H9 (cell line): ENCODE data around the gene PTPN3. TPM values are rescaled to one million over a fixed set of nuclear protein-coding genes. Genes with fewer than 3 reads are reported as not detected.

ENCODE experiments used
- DNase-seq: peaks from one replicate; pipeline ENCODE4 v3.0.0-alpha.2; 2017
- H2AFZ ChIP-seq: one replicate; pipeline ENCODE4 v1.6.1; 2013; ENCODE audit warnings: mild to moderate bottlenecking, low read length, control low read depth, moderate library complexity
- H2AK5ac ChIP-seq: 2 replicates; pipeline ENCODE4 v1.6.1; 2013; ENCODE audit warnings: low read length, control low read depth, mixed read lengths; ENCODE audit not compliant: insufficient read length
- H2BK120ac ChIP-seq: one replicate; pipeline ENCODE4 v1.6.1; 2013; ENCODE audit warnings: low read depth, mild to moderate bottlenecking, low read length, control low read depth, inconsistent platforms; ENCODE audit not compliant: poor library complexity, severe bottlenecking
- H2BK12ac ChIP-seq: 2 replicates; pipeline ENCODE4 v1.6.1; 2013; ENCODE audit warnings: low read length, control low read depth, mixed read lengths, low read depth; ENCODE audit not compliant: insufficient read length
- H2BK15ac ChIP-seq: 2 replicates; pipeline ENCODE4 v1.6.1; 2013; ENCODE audit warnings: low read depth, low read length, control low read depth
- H2BK20ac ChIP-seq: one replicate; pipeline ENCODE4 v1.6.1; 2013; ENCODE audit warnings: low read depth, mild to moderate bottlenecking, low read length, control low read depth, inconsistent platforms; ENCODE audit not compliant: poor library complexity, severe bottlenecking
- H2BK5ac ChIP-seq: 2 replicates; pipeline ENCODE4 v1.6.1; 2013; ENCODE audit warnings: low read length, control low read depth, mixed read lengths; ENCODE audit not compliant: insufficient read length
- H3K14ac ChIP-seq: 2 replicates; pipeline ENCODE4 v1.6.1; 2013; ENCODE audit warnings: low read length, control low read depth; ENCODE audit not compliant: insufficient read depth
- H3K18ac ChIP-seq: 2 replicates; pipeline ENCODE4 v1.6.1; 2013; ENCODE audit warnings: low read depth, mild to moderate bottlenecking, mixed read lengths, low read length, control low read depth; ENCODE audit not compliant: insufficient read length
- H3K23ac ChIP-seq: 2 replicates; pipeline ENCODE4 v1.6.1; 2013; ENCODE audit warnings: low read length, control low read depth, mixed read lengths, low read depth; ENCODE audit not compliant: insufficient read length
- H3K23me2 ChIP-seq: 2 replicates; pipeline ENCODE4 v1.6.1; 2013; ENCODE audit warnings: low read depth, mild to moderate bottlenecking, mixed read lengths, low read length, control low read depth; ENCODE audit not compliant: insufficient read length, poor library complexity, severe bottlenecking
- H3K27ac ChIP-seq: 2 replicates; pipeline ENCODE4 v1.5.1; 2013; ENCODE audit warnings: low read length, control low read depth, mixed read lengths, low read depth; ENCODE audit not compliant: insufficient read length
- H3K27me3 ChIP-seq: 2 replicates; pipeline ENCODE4 v1.6.1; 2013; ENCODE audit warnings: low read length, control low read depth, inconsistent platforms; ENCODE audit not compliant: insufficient read depth
- H3K4ac ChIP-seq: 2 replicates; pipeline ENCODE4 v1.6.1; 2013; ENCODE audit warnings: low read depth, mild to moderate bottlenecking, control low read depth, inconsistent platforms, low read length, moderate library complexity
- H3K4me1 ChIP-seq: 2 replicates; pipeline ENCODE4 v1.6.1; 2013; ENCODE audit warnings: low read length, control low read depth, inconsistent platforms; ENCODE audit not compliant: insufficient read depth
- H3K4me2 ChIP-seq: 2 replicates; pipeline ENCODE4 v1.6.1; 2013; ENCODE audit warnings: low read length, control low read depth, mixed read lengths; ENCODE audit not compliant: insufficient read length, insufficient read depth
- H3K56ac ChIP-seq: 2 replicates; pipeline ENCODE4 v1.6.1; 2013; ENCODE audit warnings: low read depth, mild to moderate bottlenecking, mixed read lengths, low read length, control low read depth; ENCODE audit not compliant: insufficient read length
- H3K79me1 ChIP-seq: 2 replicates; pipeline ENCODE4 v1.6.1; 2013; ENCODE audit warnings: low read depth, mild to moderate bottlenecking, moderate library complexity, low read length, control low read depth, inconsistent platforms; ENCODE audit not compliant: insufficient read depth, poor library complexity, severe bottlenecking
- H3K79me2 ChIP-seq: 2 replicates; pipeline ENCODE4 v1.6.1; 2013; ENCODE audit warnings: low read length, control low read depth, inconsistent platforms; ENCODE audit not compliant: insufficient read depth
- H3K9ac ChIP-seq: 2 replicates; pipeline ENCODE4 v1.6.1; 2013; ENCODE audit warnings: low read length, control low read depth, mixed read lengths; ENCODE audit not compliant: insufficient read length; ENCODE audit errors: extremely low read depth
- H3K9me3 ChIP-seq: one replicate; pipeline ENCODE4 v1.6.1; 2013; ENCODE audit warnings: low read depth, low read length, inconsistent platforms; ENCODE audit not compliant: control insufficient read depth
- H3T11ph ChIP-seq: one replicate; pipeline ENCODE4 v1.6.1; 2013; ENCODE audit warnings: mild to moderate bottlenecking, low read length, control low read depth, inconsistent platforms
- H4K20me1 ChIP-seq: one replicate; pipeline ENCODE4 v1.6.1; 2013; ENCODE audit not compliant: control insufficient read depth, insufficient read length, insufficient read depth
- H4K5ac ChIP-seq: 2 replicates; pipeline ENCODE4 v1.6.1; 2013; ENCODE audit warnings: low read depth, mild to moderate bottlenecking, mixed read lengths, low read length, control low read depth; ENCODE audit not compliant: insufficient read length
- H4K8ac ChIP-seq: replicated peaks from 2 replicates; pipeline ENCODE4 v1.6.1; 2013; ENCODE audit warnings: low read length, control low read depth, mixed read lengths, low read depth; ENCODE audit not compliant: insufficient read length
- H4K91ac ChIP-seq: 2 replicates; pipeline ENCODE4 v1.6.1; 2013; ENCODE audit warnings: low read depth, mild to moderate bottlenecking, moderate library complexity, mixed read lengths, low read length, control low read depth; ENCODE audit not compliant: insufficient read length
- H3K27ac Mint-ChIP-seq, 3 experiments: 2 replicates in 2 of 3; 3 replicates in 1 of 3; pipeline ENCODE4 v1.8.0; 2020 to 2021; ENCODE audit warnings: mixed read lengths in 3 of 3, mild to moderate bottlenecking in 1 of 3, moderate library complexity in 1 of 3
- H3K27me3 Mint-ChIP-seq: 2 replicates; pipeline ENCODE4 v1.8.0; 2021; ENCODE audit warnings: low read depth, mild to moderate bottlenecking, moderate library complexity, mixed read lengths
- H3K36me3 Mint-ChIP-seq, 3 experiments: 2 replicates in 2 of 3; 3 replicates in 1 of 3; pipeline ENCODE4 v1.8.0; 2020 to 2021; ENCODE audit warnings: low read depth in 3 of 3, mixed read lengths in 3 of 3; ENCODE audit not compliant: insufficient read depth in 1 of 3
- H3K4me1 Mint-ChIP-seq, 2 experiments: 2 replicates each; pipeline ENCODE4 v1.8.0; 2020; ENCODE audit warnings: mixed read lengths in 2 of 2
- H3K4me3 Mint-ChIP-seq, 2 experiments: 2 replicates in 1 of 2; 3 replicates in 1 of 2; pipeline ENCODE4 v1.8.0; 2020 to 2021; ENCODE audit warnings: mild to moderate bottlenecking in 2 of 2, mixed read lengths in 2 of 2, moderate library complexity in 1 of 2
- H3K9me3 Mint-ChIP-seq, 2 experiments: 2 replicates in 1 of 2; 3 replicates in 1 of 2; pipeline ENCODE4 v1.8.0; 2020; ENCODE audit warnings: mild to moderate bottlenecking in 2 of 2, mixed read lengths in 2 of 2, moderate library complexity in 1 of 2
- CTCF ChIP-seq: fragments of 200-600 bp; sonication (generic); conservative IDR thresholded peaks from 3 replicates; pipeline ENCODE4 v1.8.0; 2021; ENCODE audit warnings: antibody characterized with exemption, mild to moderate bottlenecking
- WGBS: extraction: QIAGEN DNeasy Blood & Tissue Kit; methylation state at CpG from one replicate; pipeline ENCODE4 v1.1.7; 2013; ENCODE audit warnings: missing lambda C conversion rate, low lambda C conversion rate, mixed read lengths; ENCODE audit not compliant: insufficient read length; ENCODE audit errors: extremely low coverage; 5-methylcytosine and 5-hydroxymethylcytosine counted together
- total RNA-seq: library from RNA; stranded (reverse); gene quantifications from 2 replicates; pipeline ENCODE4 v1.2.1, GENCODE V29; 2021

The PTPN3 gene
- total RNA-seq, 1 experiment from 2014 or later: 2.6 TPM

- DNase-seq: no peak
- H2BK120ac ChIP-seq: no peak overlapping the region
- H3K79me1 ChIP-seq: no peaks in the 10 kb centered on the region
- H3K56ac ChIP-seq: no peak overlapping the region
- no peak overlapping the region for H3K18ac ChIP-seq
- H2BK12ac ChIP-seq: no peak overlapping the region
- Mint-ChIP-seq H3K27ac (no peak overlapping the region), H3K4me1 (peaks cover 14 to 24% of the 10 kb centered on the region in 2 experiments), H3K4me3 (no peak overlapping the region), H3K27me3 (no peaks in the 10 kb centered on the region), H3K9me3 (no peaks in the 10 kb centered on the region), H3K36me3 (no peaks in the 10 kb centered on the region)
- H3K23ac ChIP-seq: no peak overlapping the region
- H3K9ac ChIP-seq: no peak overlapping the region
- H3K4me2 ChIP-seq: no peak overlapping the region
- no peak overlapping the region for H4K8ac ChIP-seq
- TF ChIP-seq CTCF: no peak
- no peak overlapping the region for H3K14ac ChIP-seq
- H2BK20ac ChIP-seq: no peak overlapping the region
- no peaks in the 10 kb centered on the region for H3K27me3 ChIP-seq
- H3T11ph ChIP-seq: no peak overlapping the region
- no peaks in the 10 kb centered on the region for H3K79me2 ChIP-seq
- no peak overlapping the region for H3K27ac ChIP-seq
- no peaks in the 10 kb centered on the region for H3K4me1 ChIP-seq
- no peak overlapping the region for H2AK5ac ChIP-seq
- no peak overlapping the region for H4K91ac ChIP-seq
- H2AFZ ChIP-seq: no peak overlapping the region
- H3K9me3 ChIP-seq: no peaks in the 10 kb centered on the region
- H3K4ac ChIP-seq: no peak overlapping the region
- no peak overlapping the region for H2BK15ac ChIP-seq
- no peaks in the 10 kb centered on the region for H3K23me2 ChIP-seq
- H4K20me1 ChIP-seq: no peaks in the 10 kb centered on the region
- no peak overlapping the region for H2BK5ac ChIP-seq
- WGBS: no CpG with 5 or more reads among the region's 4 CpGs
- no peak overlapping the region for H4K5ac ChIP-seq
Measured at GRCh38 chr9:109419531-109419930, 78.6 kb downstream of the PTPN3 start.
